Hepatocyte (in vitro differentiated cells): ENCODE results near the gene CLSTN1.

Source experiments
- CTCF ChIP-seq: fragments of 200-600 bp; sonication (generic); IDR thresholded peaks from 2 replicates; pipeline ENCODE4 v1.5.1; 2016; ENCODE audit warnings: antibody characterized with exemption, mild to moderate bottlenecking; ENCODE audit not compliant: poor library complexity
- EZH2 ChIP-seq: fragments of 200-600 bp; sonication (generic); IDR thresholded peaks from 2 replicates; pipeline ENCODE4 v1.6.1; 2016; ENCODE audit warnings: antibody characterized with exemption, mild to moderate bottlenecking, borderline replicate concordance

DNA sequence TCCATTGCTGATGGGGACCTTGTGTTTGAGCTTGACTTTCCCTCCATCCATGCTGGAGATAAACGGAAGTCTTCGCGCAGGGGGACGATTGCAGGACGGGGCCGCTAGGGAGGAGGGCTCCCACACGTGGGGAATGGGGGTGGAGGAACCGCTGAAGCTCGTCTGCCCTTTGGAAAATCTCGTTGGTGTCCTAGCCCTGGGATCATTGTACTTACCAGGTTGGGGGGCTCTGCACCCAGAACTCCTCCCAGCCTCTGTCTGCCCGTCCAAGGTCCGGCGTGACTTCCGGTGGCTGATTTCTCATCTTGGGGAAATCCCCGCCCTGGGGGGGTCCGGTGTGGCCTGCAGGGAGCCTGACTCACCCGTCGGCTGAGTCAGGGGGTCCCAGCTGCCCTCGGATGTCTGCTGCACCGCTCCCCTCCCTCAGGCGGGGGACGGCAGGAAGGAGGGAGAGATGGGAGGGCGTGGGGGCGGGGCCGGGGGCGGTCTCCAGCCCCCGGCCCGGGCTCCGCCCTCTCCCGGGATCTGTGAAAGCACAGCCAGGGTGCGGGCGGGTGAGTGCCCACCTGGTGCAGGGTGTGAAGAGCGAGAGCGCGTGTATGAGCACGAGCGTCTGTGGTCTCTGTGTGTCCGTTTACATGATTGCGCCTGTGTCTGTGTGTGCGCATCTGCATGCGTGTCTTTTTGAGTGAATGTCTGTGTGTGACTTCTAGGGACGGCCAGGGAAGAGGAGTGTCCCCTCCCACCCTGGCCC is 136.5 kb downstream of the CLSTN1 start:
- TF ChIP-seq CTCF (no peak), EZH2 (no peak)
